Esophagus mucosa (tissue), 1 donor: ENCODE measurements around the gene PCP2. TPM values are rescaled to one million over a fixed set of nuclear protein-coding genes. Genes with fewer than 3 reads are reported as not detected.

Experiments used
- ATAC-seq: fragments of 200-7000 bp; cut with Tn5 transposase; one replicate; pipeline ENCODE4 v1.9.1; 2020
- total RNA-seq: library from RNA; stranded (reverse); gene quantifications from one replicate; pipeline ENCODE4 v1.2.4, GENCODE V29; 2023
- donor health status: DM: yes; HTN: yes; CAD: no.

Gene PCP2
- not detected for total RNA-seq

GRCh38 chr19:7633698-7634097, at the start of gene PCP2:
PCP2 (minus strand) TSS chr19:7633719; CDS start chr19:7633457, 262 bp downstream.
- ATAC-seq = no peak

DNA sequence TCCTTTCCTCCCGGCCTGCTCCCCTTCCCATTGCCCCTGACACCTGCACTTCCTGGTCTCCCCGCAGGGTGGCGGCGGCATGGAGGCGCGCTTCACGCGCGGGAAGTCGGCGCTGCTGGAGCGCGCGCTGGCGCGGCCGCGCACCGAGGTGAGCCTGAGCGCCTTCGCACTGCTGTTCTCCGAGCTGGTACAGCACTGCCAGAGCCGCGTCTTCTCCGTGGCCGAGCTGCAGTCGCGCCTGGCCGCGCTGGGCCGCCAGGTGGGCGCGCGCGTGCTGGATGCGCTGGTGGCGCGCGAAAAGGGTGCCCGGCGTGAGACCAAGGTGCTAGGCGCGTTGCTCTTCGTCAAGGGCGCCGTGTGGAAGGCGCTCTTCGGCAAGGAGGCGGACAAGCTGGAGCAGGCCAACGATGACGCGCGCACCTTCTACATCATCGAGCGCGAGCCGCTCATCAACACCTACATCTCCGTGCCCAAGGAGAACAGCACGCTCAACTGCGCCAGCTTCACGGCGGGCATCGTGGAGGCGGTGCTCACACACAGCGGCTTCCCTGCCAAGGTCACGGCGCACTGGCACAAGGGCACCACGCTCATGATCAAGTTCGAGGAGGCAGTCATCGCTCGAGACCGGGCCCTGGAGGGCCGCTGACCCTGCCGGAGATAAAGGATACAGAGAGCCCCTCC, 48.8 kb upstream of the PCP2 start:
- no peak for ATAC-seq

DNA sequence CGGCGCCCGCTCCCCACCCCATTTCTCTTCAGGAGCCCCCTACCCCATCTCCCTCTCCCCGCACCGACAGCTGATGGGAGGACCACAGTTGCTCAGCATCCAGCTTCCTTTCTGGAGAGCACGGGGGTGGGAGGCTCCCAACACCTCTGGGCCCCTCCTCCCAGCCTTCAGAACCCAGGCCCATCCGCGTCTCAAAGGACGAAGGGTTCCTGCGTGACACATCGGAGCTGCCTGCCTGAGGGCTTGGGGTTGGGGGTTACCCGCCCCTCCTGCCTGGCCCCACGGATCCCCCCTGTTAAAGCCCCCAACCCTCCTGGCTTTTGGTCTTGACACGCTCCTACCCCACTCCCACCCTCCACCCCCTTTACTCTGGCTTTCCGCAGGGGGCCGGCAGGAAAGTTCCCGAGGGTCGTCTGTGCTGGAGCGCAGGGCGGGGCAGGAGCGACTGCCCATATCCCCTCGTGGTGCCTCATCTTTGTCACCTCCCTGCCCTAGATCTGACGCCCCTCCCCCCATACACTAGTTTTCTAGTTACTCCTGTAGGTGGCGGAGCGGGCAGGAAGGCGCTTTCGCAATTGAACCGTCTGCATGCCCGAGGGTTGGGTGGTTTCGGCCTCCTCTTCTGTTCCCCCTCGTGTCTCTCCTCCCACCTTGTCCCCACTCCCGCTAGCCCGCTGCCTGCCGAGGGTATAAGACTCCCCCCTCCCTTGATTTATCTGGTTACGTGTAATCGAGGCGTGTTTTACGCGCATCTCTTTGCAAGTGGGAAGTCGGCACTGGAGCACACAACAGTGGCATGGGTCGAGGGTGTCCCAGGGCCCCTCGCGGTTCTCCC, 48.0 kb upstream of the PCP2 start:
- ATAC-seq = peak; percentile 56

GRCh38 chr19:7680606-7681339, 47.3 kb upstream of the PCP2 start, which contains the start of gene TRAPPC5:
TRAPPC5 (plus strand) TSS chr19:7680833; CDS start chr19:7682254, 1,421 bp downstream.
- peak; percentile 89 for ATAC-seq

DNA sequence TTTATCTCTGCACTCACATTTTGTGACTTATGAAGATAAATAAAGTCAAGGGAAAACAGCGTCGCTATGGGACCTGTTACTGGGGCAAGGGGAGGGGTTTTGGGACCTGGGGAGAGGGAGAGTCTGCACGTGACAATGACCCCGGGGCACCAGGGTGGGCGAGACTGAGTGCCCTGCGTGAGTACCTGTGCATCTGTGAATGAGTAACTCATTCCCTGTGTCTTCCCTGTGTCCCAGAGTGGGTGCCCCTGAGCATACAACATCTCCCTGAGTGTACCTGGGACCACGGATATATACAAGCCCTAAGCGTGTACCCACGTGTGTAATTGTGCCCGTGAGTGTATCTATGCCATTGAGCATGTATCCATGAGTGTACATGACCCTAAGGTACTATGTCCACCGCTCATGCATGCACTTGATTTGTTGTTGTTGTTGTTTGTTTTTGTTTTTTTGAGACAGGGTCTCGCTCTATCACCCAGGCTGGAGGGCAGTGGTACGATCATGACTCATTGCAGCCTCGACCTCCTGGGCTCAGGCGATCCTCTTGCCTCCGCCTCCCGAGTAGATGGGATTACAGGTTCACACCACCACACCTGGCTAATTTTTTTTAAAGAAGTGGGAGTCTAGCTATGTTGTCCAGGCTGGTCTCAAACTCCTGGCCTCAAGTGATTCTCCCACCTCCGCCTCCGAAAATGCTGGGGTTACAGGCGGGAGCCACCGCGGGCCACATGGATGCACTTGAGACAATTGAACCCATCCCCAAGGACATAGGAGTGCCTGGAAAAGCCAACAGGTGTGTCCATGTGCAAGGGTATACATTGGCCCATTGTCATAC, 46.5 kb upstream of the PCP2 start:
- no peak for ATAC-seq

- ATAC-seq = peak; percentile 47
Measured at GRCh38 chr19:7678971-7679751, 45.6 kb upstream of the PCP2 start.

GRCh38 chr19:7677669-7678311, 44.3 kb upstream of the PCP2 start:
- ATAC-seq = no peak

DNA sequence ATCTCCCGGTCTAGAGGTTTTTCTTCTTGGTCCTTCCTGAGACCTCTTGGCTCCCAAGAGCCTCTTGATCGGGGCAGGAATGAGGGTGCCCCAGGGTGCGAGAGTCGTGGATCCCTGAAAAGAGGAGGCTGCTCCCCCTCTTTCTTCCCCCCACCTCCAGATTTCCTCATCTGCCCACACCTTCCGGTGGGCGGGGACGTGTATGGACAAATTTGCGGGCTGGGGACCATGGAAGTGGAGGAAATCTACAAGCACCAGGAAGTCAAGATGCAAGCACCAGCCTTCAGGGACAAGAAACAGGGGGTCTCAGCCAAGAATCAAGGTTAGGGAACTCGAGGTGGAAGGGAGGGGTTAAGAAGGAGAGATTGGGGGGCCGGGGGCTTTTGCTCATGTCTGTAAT, 43.3 kb upstream of the PCP2 start, which contains the start of gene MCEMP1:
Gene MCEMP1, plus strand, starts transcription at position 237 of the 400 bp plus-strand sequence. Its CDS starts 31 bp downstream, at position 268.
- ATAC-seq = no peak

DNA sequence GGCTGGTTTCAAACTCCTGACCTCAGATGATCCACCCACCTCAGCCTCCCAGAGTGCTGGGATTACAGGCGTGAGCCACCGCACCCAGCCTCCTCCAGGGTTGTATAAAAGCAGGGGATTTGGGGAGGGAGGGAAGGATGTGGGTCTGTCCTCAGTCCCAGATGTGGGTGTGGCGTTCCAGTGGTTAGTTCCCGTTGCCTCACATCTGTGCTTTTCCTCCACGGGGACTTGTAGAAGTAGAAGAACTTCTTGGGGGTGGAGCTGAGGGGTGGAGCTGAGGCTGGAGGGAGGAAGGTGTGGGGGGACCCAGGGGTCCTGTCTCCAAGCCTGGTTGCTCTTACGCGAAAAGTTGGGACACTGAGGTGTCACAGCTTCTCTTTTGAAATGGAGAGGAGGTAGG, 42.9 kb upstream of the PCP2 start:
- ATAC-seq = no peak

DNA sequence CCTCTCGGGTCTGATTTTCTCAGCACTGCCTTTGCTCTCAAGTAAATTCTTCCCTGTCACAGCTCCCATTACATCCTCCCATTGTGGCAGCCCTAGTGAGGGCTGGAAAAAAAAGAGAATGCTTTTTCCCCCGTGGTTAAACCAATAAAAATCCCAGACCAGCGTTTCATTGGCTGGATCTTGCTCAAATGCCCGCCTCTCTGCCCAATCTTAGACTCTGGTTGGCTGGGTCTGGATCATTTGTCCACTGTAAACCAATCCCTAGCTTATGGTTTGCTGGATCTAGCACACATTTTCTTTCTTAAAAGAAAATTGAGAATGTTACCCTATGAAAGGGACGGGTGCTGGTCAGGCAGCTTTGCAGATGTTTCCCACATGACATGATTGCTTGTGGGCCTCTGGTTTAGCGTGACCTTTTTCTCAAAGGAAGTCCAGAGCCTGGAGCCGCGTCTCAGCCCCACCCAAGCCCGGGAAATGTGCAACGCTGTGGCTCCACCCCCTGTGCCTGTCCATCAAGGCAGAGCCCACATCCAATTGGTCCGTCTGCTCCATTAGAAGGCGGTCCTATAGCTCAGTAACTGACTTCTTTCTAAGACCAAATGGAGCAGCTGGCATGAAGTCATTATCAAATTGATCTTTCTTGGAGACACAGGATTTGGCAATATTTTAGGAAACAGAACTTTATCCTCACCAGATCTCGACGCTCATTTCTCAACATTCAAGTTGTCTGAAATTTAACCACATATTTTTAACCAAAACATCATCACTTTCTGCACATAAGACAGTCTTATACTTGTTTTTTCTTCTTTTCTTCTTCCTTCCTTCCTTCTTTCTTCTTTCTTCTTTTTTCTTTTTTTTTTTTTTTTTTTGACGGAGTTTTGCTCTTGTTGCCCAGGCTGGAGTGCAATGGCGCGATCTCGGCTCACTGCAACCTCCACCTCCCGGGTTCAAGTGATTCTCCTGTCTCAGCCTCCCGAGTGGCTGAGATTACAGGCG, 40.8 kb upstream of the PCP2 start:
- ATAC-seq = peak; percentile 77

GRCh38 chr19:7672522-7672921, 39.0 kb upstream of the PCP2 start:
- no peak for ATAC-seq

DNA sequence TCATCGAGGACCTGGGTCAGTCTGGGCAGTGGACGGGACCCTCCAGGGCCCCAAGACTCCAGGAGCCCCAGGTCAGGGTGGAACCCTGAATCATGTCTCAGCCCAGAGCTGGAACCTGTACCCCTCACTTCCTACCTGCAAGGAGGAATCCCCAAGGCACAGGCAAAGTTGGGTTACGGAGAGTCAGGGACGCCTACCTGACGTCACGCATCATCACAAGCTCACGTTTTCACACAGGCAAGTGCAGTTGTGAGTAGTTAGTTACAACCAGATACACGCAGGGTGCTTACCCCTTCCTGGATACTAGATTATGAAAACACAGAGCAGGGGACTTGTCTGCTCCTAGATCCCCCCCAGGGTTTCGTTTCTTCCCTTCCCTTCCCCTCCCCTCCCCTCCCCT, 37.3 kb upstream of the PCP2 start:
- no peak for ATAC-seq

DNA sequence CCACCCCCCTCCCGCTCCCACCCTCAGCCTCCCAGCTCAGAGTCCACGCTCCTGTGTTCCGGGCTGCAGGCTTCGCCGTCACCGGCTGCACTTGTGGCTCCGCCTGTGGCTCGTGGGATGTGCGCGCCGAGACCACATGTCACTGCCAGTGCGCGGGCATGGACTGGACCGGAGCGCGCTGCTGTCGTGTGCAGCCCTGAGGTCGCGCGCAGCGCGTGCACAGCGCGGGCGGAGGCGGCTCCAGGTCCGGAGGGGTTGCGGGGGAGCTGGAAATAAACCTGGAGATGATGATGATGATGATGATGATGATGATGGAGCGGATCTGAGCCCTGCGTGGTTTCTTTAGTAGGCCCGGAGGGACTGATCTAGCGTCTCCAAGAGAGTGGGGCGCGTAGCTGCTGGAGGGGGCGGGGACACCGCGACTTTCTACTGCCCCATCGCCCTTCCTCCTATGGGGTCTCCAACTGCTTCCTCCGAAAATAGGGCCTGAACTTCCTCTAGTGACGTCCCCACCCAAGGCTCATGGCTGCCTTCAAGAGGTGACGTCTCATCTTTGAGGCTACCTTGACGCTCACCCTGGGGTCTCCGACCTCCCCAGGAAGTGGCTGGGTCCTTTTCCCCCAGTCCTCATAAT, 36.7 kb upstream of the PCP2 start:
- no peak for ATAC-seq

GRCh38 chr19:7669641-7670040, 36.1 kb upstream of the PCP2 start:
- no peak for ATAC-seq

DNA sequence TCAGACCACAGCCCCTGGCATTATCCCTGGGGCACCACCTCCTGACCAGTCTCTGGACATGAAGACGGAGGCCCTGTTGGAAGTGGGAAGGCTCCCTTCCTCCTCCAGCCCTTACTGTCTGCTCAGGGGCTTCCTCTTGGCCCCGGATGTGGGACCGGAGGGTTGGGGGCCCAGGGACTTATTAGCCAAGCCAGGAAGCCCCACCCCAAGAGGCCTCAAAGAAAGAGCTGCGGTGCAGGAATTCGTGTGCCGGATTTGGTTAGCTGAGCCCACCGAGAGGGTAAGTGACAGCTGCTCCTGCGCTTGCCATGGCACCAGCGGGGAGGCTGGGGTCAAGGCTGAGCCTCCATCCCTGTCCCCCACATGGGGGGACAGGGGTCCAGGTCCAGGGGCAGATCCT, 35.3 kb upstream of the PCP2 start, which contains the start of gene RETN:
Gene RETN, plus strand, starts transcription at position 208 of the 400 bp plus-strand sequence. CDS start 278 bp downstream, outside the sequence.
- ATAC-seq = no peak

- ATAC-seq = no peak
Measured at GRCh38 chr19:7665076-7665475, 31.6 kb upstream of the PCP2 start.

DNA sequence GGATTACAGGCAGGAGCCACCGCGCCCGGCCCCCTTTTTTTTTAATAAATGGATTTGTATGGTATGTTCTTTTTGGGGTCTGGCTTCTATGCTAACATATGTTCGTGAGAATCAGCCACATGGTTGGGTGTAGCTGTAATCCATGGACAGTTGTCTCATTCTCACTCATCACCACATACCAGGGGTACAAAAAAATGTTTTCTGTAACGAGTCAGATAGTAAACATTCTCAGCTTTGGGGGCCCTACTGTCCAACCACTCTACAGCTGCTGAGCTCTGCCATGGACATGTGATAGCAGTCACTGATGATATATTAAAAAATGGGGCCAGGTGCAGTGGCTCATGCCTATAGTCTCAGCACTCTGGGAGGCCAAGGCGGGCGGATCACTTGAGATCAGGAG, 30.2 kb upstream of the PCP2 start:
- ATAC-seq = no peak

DNA sequence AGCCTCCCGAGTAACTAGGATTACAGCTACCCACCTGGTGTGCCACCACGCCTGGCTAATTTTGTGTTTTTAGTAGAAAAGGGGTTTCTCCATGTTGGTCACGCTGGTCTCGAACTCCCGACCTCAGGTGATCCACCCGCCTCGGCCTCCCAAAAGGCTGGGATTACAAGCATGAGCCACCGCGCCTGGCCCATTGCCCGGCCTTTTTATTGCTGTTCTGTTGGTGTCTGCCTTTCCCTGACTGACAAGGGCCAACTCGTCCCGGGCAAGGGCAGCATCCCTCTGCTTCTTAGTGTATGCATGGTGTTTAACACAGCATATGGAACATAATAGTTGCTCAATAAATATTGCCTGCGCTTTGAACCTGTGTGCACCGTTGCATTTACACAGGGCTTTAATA, 29.1 kb upstream of the PCP2 start:
- no peak for ATAC-seq
